ENCODE measurements around the gene RAB36.

Gene RAB36

GRCh38 chr22:23211622-23212021 is 66.3 kb downstream of the RAB36 start:
- DNase-seq, result no peak

- no peak for DNase-seq
Observed at GRCh38 chr22:23212061-23213021, 67.1 kb downstream of the RAB36 start.

- no peak for DNase-seq
Observed at GRCh38 chr22:23213022-23213555, 67.8 kb downstream of the RAB36 start.

GRCh38 chr22:23213581-23214334 is 68.5 kb downstream of the RAB36 start:
- no peak for DNase-seq
